Mesenchymal stem cell (in vitro differentiated cells and primary cell): Measurements from ENCODE around the gene CBLB.

ENCODE experiments used
- DNase-seq: peaks from one replicate; pipeline ENCODE4 v3.0.0-alpha.2; 2013
- H2AFZ ChIP-seq: one replicate; pipeline ENCODE4 v1.6.1; 2013; ENCODE audit warnings: low read depth, mild to moderate bottlenecking, control low read depth, inconsistent platforms, low read length, moderate library complexity
- H2AK5ac ChIP-seq: 2 replicates; pipeline ENCODE4 v1.6.1; 2013; ENCODE audit warnings: low read length, moderate library complexity, mild to moderate bottlenecking, inconsistent platforms; ENCODE audit not compliant: severe bottlenecking
- H2BK120ac ChIP-seq: one replicate; pipeline ENCODE4 v1.6.1; 2013; ENCODE audit warnings: low read depth, mild to moderate bottlenecking, inconsistent platforms, low read length, moderate library complexity
- H2BK12ac ChIP-seq, 2 experiments: one replicate each; pipeline ENCODE4 v1.6.1; 2013; ENCODE audit warnings: inconsistent platforms in 2 of 2, low read length in 2 of 2, mild to moderate bottlenecking in 2 of 2, moderate library complexity in 2 of 2, control low read depth in 1 of 2
- H2BK15ac ChIP-seq: one replicate; pipeline ENCODE4 v1.6.1; 2013; ENCODE audit warnings: mild to moderate bottlenecking, low read depth, inconsistent platforms; ENCODE audit not compliant: poor library complexity, severe bottlenecking
- H2BK5ac ChIP-seq: 2 replicates; pipeline ENCODE4 v1.6.1; 2013; ENCODE audit warnings: low read depth, mild to moderate bottlenecking, low read length, control low read depth, inconsistent platforms; ENCODE audit not compliant: poor library complexity, severe bottlenecking
- H3K14ac ChIP-seq, 2 experiments: one replicate each; pipeline ENCODE4 v1.6.1; 2013; ENCODE audit warnings: inconsistent platforms in 2 of 2, low read length in 2 of 2, control low read depth in 1 of 2, mild to moderate bottlenecking in 1 of 2, moderate library complexity in 1 of 2
- H3K18ac ChIP-seq, 2 experiments: one replicate each; pipeline ENCODE4 v1.6.1; 2013; ENCODE audit warnings: inconsistent platforms in 2 of 2, low read length in 2 of 2, control low read depth in 1 of 2, low read depth in 1 of 2, mild to moderate bottlenecking in 1 of 2
- H3K23ac ChIP-seq, 2 experiments: one replicate each; pipeline ENCODE4 v1.6.1; 2013; ENCODE audit warnings: inconsistent platforms in 2 of 2, low read length in 2 of 2, mild to moderate bottlenecking in 2 of 2, moderate library complexity in 2 of 2, control low read depth in 1 of 2
- H3K27ac ChIP-seq: 2 replicates; pipeline ENCODE4 v1.5.1; 2013; ENCODE audit warnings: mild to moderate bottlenecking, moderate library complexity, low read length, control low read depth, inconsistent platforms; ENCODE audit not compliant: poor library complexity, severe bottlenecking
- H3K27me3 ChIP-seq, 2 experiments: 2 replicates each; pipeline versions ENCODE4 v1.6.1 to v1.7.0; 2013; ENCODE audit warnings: low read length in 2 of 2, mild to moderate bottlenecking in 2 of 2, moderate library complexity in 2 of 2, control low read depth in 1 of 2, inconsistent platforms in 1 of 2; ENCODE audit not compliant: control insufficient read depth in 1 of 2, insufficient read depth in 1 of 2
- H3K36me3 ChIP-seq, 2 experiments: 2 replicates each; pipeline versions ENCODE4 v1.6.1 to v1.7.0; 2013; ENCODE audit warnings: low read length in 2 of 2, control low read depth in 1 of 2, inconsistent platforms in 1 of 2, low read depth in 1 of 2, mild to moderate bottlenecking in 1 of 2; ENCODE audit not compliant: insufficient read depth in 2 of 2, control insufficient read depth in 1 of 2
- H3K4ac ChIP-seq, 2 experiments: one replicate each; pipeline ENCODE4 v1.6.1; 2013; ENCODE audit warnings: inconsistent platforms in 2 of 2, low read length in 2 of 2, mild to moderate bottlenecking in 2 of 2, moderate library complexity in 2 of 2, control low read depth in 1 of 2, low read depth in 1 of 2
- H3K4me1 ChIP-seq: 2 replicates; pipeline ENCODE4 v1.6.1; 2013; ENCODE audit warnings: low read depth, low read length, control low read depth; ENCODE audit not compliant: control insufficient read depth, insufficient read depth
- H3K4me2 ChIP-seq: 2 replicates; pipeline ENCODE4 v1.6.1; 2013; ENCODE audit warnings: low read length, mild to moderate bottlenecking, inconsistent platforms; ENCODE audit not compliant: poor library complexity, severe bottlenecking
- H3K4me3 ChIP-seq, 2 experiments: 2 replicates each; pipeline versions ENCODE4 v1.5.1 to v1.7.0; 2013; ENCODE audit warnings: low read length in 2 of 2, mild to moderate bottlenecking in 2 of 2, control low read depth in 1 of 2, low read depth in 1 of 2; ENCODE audit not compliant: insufficient read depth in 1 of 2
- H3K79me1 ChIP-seq: replicated peaks from 2 replicates; pipeline ENCODE4 v1.6.1; 2013; ENCODE audit warnings: mild to moderate bottlenecking, control low read depth, low read length, inconsistent platforms; ENCODE audit not compliant: poor library complexity, severe bottlenecking
- H3K9ac ChIP-seq: 2 replicates; pipeline ENCODE4 v1.7.0; 2013; ENCODE audit warnings: mild to moderate bottlenecking, low read length, moderate library complexity
- H3K9me3 ChIP-seq: 2 replicates; pipeline ENCODE4 v1.7.0; 2013; ENCODE audit warnings: mild to moderate bottlenecking, low read length; ENCODE audit not compliant: control insufficient read depth
- H4K8ac ChIP-seq: one replicate; pipeline ENCODE4 v1.6.1; 2013; ENCODE audit warnings: inconsistent platforms, mild to moderate bottlenecking, low read length, moderate library complexity
- H4K91ac ChIP-seq: one replicate; pipeline ENCODE4 v1.6.1; 2013; ENCODE audit warnings: mild to moderate bottlenecking, low read length, inconsistent platforms
- WGBS: methylation state at CpG from one replicate; pipeline ENCODE4 v1.1.7; 2013; ENCODE audit warnings: mixed read lengths; 5-methylcytosine and 5-hydroxymethylcytosine counted together

The CBLB gene

DNA sequence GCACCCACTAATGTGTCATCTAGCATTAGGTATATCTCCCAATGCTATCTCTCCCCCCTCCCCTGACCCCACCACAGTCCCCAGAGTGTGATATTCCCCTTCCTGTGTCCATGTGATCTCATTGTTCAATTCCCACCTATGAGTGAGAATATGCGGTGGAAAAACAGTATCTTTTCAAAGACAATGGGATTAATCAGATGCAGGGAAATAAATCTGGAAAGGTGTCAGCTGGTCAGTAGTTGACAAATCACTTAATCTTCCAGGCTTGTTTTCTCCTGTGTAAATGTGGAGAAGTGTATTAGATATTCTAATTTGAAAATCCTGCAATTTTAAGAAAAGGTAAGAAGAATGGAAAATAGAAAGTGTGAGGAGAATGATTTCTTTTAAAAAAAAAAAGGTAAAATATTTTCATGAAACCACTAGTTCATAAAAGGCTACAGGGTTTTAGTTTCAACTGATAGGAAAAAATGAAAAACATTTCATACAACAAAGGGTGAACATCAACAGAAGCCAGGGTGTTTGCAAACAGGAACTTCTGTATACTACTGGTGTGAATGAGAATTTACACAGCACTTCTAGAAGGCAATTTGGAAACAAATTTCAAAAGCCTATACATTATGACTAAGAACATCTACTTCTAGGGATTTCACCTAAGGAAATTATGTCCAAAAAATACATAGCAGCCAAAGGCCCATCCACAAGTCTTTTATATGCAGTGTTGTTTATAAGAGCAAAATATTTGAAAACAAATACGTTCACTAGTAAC lies 113.5 kb downstream of the CBLB start:
- no peak overlapping the region for H2BK5ac ChIP-seq
- no peak overlapping the region for H3K4me2 ChIP-seq
- no peak overlapping the region for H3K27ac ChIP-seq
- H3K23ac ChIP-seq = no peak overlapping the region
- no peak overlapping the region for H4K8ac ChIP-seq
- no peak overlapping the region for H2BK12ac ChIP-seq
- 100% methylated on average over 2 of the region's 2 CpGs for WGBS
- peaks cover 5% of the 10 kb centered on the region for H3K4me1 ChIP-seq
- no peak for DNase-seq
- H3K14ac ChIP-seq = no peak overlapping the region
- peaks cover 23% of the 10 kb centered on the region for H3K79me1 ChIP-seq
- H3K36me3 ChIP-seq = peaks cover 19 to 57% of the 10 kb centered on the region in 2 experiments
- H2BK120ac ChIP-seq = no peak overlapping the region
- no peak overlapping the region for H3K4me3 ChIP-seq
- H3K27me3 ChIP-seq = no peaks in the 10 kb centered on the region
- no peak overlapping the region for H2BK15ac ChIP-seq
- no peak overlapping the region for H3K4ac ChIP-seq
- no peaks in the 10 kb centered on the region for H3K9me3 ChIP-seq
- no peak overlapping the region for H3K18ac ChIP-seq
- no peak overlapping the region for H2AFZ ChIP-seq
- H3K9ac ChIP-seq = no peak overlapping the region
- H4K91ac ChIP-seq = no peak overlapping the region
- no peak overlapping the region for H2AK5ac ChIP-seq

DNA sequence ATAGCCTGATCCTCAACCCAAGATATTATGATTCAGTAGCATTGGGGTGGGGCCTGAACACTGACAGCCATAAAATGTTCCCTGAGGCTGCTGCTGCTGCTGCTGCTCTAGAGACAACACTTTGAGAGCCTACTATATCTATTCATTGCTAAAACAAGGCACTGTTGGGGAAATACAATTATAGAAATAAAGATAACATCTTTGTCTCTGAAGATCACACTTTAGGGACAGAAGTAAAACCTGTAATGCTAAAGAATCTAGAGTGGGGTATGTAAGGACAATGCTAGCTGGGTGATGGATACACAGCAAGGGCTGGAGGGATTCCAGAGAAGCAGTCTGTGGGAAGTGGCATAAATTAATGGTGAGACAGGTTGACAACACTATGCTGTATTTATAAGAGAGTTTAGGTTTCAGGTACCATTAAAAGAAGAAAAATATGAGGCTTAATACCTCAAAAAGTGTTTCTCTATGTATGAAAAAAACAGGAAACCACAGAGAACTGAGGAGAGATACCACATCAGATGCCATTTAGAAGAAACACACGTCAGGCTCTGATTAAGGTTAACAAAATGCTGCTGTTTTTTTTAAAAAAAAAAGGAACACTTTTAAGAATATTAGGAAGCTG lies 115.9 kb downstream of the CBLB start:
- WGBS = no CpG with 5 or more reads among the region's 1 CpG
- H3K18ac ChIP-seq = no peak overlapping the region
- no peak overlapping the region for H3K9ac ChIP-seq
- H3K4me1 ChIP-seq = peaks cover 2% of the 10 kb centered on the region
- H3K4me3 ChIP-seq = no peak overlapping the region
- H2BK5ac ChIP-seq = no peak overlapping the region
- peak; percentile 23 for DNase-seq
- no peak overlapping the region for H2AK5ac ChIP-seq
- no peak overlapping the region for H3K14ac ChIP-seq
- no peak overlapping the region for H3K4me2 ChIP-seq
- no peak overlapping the region for H4K8ac ChIP-seq
- no peak overlapping the region for H3K27ac ChIP-seq
- no peaks in the 10 kb centered on the region for H3K27me3 ChIP-seq
- no peak overlapping the region for H3K4ac ChIP-seq
- no peak overlapping the region for H2BK120ac ChIP-seq
- no peaks in the 10 kb centered on the region for H3K9me3 ChIP-seq
- H2AFZ ChIP-seq = no peak overlapping the region
- H3K79me1 ChIP-seq = peaks cover 7% of the 10 kb centered on the region
- H2BK15ac ChIP-seq = no peak overlapping the region
- no peak overlapping the region for H3K23ac ChIP-seq
- H4K91ac ChIP-seq = no peak overlapping the region
- H3K36me3 ChIP-seq = peaks cover 3 to 38% of the 10 kb centered on the region in 2 experiments
- H2BK12ac ChIP-seq = no peak overlapping the region

DNA sequence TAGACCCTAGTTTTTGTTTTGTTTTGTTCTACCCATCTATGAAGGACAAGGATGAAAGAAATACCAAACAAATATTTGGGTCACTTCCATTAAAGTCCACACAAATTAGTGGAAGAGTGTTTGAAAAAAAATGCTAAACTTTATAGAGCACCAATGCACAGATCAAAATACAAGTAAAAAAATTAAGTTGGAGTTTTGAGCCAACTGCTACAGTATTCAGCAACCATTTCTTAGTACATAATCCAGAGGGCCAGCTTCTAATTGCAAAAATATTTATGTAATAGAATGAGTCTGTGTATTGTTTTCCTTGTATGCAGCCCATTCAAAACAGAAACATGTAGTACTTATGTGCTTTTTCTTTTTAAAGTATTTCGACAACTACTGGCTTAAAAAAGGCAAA lies 121.1 kb downstream of the CBLB start:
- Histone ChIP-seq H2BK5ac (no peak overlapping the region), H3K18ac (no peak overlapping the region), H4K8ac (no peak overlapping the region), H2BK12ac (no peak overlapping the region), H3K9me3 (no peaks in the 10 kb centered on the region), H3K23ac (no peak overlapping the region), H3K27me3 (no peaks in the 10 kb centered on the region), H3K14ac (no peak overlapping the region), H2BK120ac (no peak overlapping the region), H3K36me3 (peaks cover 0 to 47% of the 10 kb centered on the region in 2 experiments), H3K4me3 (peak overlapping the region in 1 of 2 experiments; percentile 51), H3K4ac (no peak overlapping the region), H4K91ac (no peak overlapping the region), H3K9ac (peak overlapping the region; percentile 76), H3K4me1 (peaks cover 2% of the 10 kb centered on the region), H3K4me2 (no peak overlapping the region), H3K79me1 (peaks cover 5% of the 10 kb centered on the region), H3K27ac (no peak overlapping the region), H2AK5ac (no peak overlapping the region), H2BK15ac (no peak overlapping the region), H2AFZ (no peak overlapping the region)
- no CpG with 5 or more reads among the region's 1 CpG for WGBS
- no peak for DNase-seq

DNA sequence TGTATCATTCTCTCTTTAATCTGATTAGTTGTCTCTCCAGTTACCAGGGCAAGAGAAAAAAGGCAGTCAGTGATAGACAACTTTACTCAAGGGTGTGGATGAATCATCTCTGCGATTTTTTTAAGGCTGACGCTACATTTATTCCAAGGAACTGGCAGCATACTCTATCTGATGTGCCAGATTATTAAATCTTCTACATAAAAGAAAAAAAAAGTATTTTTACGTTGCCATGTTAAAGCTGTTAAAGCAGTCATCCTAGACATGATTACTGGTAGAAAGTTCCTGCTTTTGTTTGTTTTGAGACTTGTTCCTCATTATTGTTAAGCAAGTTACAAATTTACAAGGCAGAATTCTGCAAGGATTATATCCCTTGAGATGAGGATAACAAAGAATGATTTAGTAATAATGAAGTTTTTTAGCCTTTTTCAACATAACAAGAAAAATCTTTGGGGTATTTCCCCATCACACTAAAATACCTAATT lies 121.7 kb downstream of the CBLB start:
- H2BK120ac ChIP-seq = no peak overlapping the region
- H2AK5ac ChIP-seq = no peak overlapping the region
- H2BK5ac ChIP-seq = no peak overlapping the region
- no peak overlapping the region for H4K91ac ChIP-seq
- H3K79me1 ChIP-seq = peaks cover 5% of the 10 kb centered on the region
- H3K4me3 ChIP-seq = peak overlapping the region in 1 of 2 experiments; percentile 51
- H3K4ac ChIP-seq = no peak overlapping the region
- no peaks in the 10 kb centered on the region for H3K27me3 ChIP-seq
- no peak overlapping the region for H3K14ac ChIP-seq
- no peak overlapping the region for H3K23ac ChIP-seq
- peak; percentile 53 for DNase-seq
- H3K4me2 ChIP-seq = peak overlapping the region; percentile 57
- H3K9ac ChIP-seq = peak overlapping the region; percentile 76
- 75% methylated on average over 2 of the region's 3 CpGs for WGBS
- H3K4me1 ChIP-seq = peaks cover 2% of the 10 kb centered on the region
- H3K18ac ChIP-seq = no peak overlapping the region
- H4K8ac ChIP-seq = no peak overlapping the region
- H3K9me3 ChIP-seq = no peaks in the 10 kb centered on the region
- peak overlapping the region; percentile 93 for H3K27ac ChIP-seq
- H2BK15ac ChIP-seq = no peak overlapping the region
- peaks cover 0 to 50% of the 10 kb centered on the region in 2 experiments for H3K36me3 ChIP-seq
- H2AFZ ChIP-seq = no peak overlapping the region
- H2BK12ac ChIP-seq = no peak overlapping the region
